ENCODE data around the gene LRRC4. TPM values are rescaled to one million over a fixed set of nuclear protein-coding genes. Genes with fewer than 3 reads are reported as not detected.

LRRC4 gene
- total RNA-seq, 4 donors from 2014 or later: 1.6 to 2.5 (median 2.1) TPM; not detected in 1

DNA sequence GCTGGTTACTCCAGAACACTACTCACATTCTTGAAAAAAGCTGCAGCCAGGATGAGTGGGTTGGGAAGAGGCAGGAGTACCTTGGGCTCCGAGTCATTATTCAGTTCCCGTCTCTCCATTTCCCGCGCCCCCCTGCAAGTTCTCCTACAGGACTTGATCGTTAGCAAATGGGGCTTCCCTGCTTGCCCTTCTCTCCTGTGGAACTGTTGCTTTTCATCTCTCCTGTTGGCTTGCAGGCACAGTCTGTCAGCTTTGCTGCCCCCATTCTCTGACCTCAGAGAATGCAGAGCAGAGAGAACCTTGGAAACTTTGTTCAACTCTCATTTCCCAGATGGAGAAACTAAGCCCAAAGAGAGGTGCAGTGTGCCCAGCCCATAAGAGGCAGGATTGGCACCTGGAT is 35.6 kb upstream of the LRRC4 start:
- no peaks in the 10 kb centered on the region for H3K9me3 ChIP-seq
- H3K4me1 ChIP-seq: no peaks in the 10 kb centered on the region
- H3K27ac ChIP-seq: no peak overlapping the region
- H3K27me3 ChIP-seq: no peaks in the 10 kb centered on the region
- H3K4me3 ChIP-seq: no peak overlapping the region
- H3K36me3 ChIP-seq: no peaks in the 10 kb centered on the region
- no peak for DNase-seq
- TF ChIP-seq, protein P1, sequence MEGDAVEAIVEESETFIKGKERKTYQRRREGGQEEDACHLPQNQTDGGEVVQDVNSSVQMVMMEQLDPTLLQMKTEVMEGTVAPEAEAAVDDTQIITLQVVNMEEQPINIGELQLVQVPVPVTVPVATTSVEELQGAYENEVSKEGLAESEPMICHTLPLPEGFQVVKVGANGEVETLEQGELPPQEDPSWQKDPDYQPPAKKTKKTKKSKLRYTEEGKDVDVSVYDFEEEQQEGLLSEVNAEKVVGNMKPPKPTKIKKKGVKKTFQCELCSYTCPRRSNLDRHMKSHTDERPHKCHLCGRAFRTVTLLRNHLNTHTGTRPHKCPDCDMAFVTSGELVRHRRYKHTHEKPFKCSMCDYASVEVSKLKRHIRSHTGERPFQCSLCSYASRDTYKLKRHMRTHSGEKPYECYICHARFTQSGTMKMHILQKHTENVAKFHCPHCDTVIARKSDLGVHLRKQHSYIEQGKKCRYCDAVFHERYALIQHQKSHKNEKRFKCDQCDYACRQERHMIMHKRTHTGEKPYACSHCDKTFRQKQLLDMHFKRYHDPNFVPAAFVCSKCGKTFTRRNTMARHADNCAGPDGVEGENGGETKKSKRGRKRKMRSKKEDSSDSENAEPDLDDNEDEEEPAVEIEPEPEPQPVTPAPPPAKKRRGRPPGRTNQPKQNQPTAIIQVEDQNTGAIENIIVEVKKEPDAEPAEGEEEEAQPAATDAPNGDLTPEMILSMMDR (IDR thresholded peaks at IDR 0.05): no peak
- TF ChIP-seq POLR2A (IDR thresholded peaks at IDR 0.05): no peak

DNA sequence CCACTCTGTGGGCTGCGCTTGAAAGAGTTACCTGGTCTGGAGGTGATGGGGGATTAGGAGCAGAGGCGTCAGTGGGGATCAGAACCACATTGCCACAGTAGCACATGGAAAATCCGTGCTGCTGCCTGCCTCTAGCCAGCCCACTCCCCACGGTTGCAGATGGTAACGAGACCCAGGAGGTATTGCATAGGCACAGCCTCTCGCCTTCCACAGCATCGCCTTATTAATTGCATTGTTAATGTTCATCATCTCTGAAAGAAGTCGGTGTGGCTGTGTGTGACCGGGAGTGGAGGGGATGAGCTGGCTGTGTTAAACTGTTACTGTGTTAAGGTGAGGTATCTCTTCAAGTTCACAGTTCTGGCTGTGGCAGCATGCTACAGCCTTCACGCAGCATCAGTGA is 35.2 kb upstream of the LRRC4 start:
- no peak overlapping the region for H3K27ac ChIP-seq
- H3K4me3 ChIP-seq: no peak overlapping the region
- no peaks in the 10 kb centered on the region for H3K36me3 ChIP-seq
- H3K9me3 ChIP-seq: no peaks in the 10 kb centered on the region
- DNase-seq: no peak
- no peaks in the 10 kb centered on the region for H3K27me3 ChIP-seq
- TF ChIP-seq, protein P1 (IDR thresholded peaks at IDR 0.05): no peak
- TF ChIP-seq POLR2A (IDR thresholded peaks at IDR 0.05): no peak
- no peaks in the 10 kb centered on the region for H3K4me1 ChIP-seq

DNA sequence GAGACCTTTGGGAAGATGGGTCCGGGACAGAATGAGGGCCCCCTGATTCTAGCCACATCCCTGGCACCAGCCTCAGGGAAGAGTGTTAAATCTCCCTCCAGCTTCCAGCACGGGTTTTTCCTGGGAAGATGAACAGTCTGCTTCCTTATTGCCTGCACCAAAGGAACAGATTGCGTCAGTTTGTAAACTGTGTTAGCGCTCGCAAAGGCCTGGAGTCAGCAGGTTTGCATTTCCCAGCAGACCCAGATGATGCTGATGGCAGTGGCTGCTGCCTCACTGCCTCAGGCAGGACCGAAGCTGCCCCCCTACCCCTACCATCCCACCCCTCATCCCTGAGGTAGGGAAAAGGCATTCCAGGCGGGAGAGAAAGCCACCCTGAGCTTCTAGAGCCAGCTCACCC is 34.6 kb upstream of the LRRC4 start:
- H3K9me3 ChIP-seq: no peaks in the 10 kb centered on the region
- no peaks in the 10 kb centered on the region for H3K36me3 ChIP-seq
- no peaks in the 10 kb centered on the region for H3K27me3 ChIP-seq
- no peak for TF ChIP-seq POLR2A (IDR thresholded peaks at IDR 0.05)
- TF ChIP-seq, protein P1 (IDR thresholded peaks at IDR 0.05): no peak
- no peak overlapping the region for H3K27ac ChIP-seq
- no peaks in the 10 kb centered on the region for H3K4me1 ChIP-seq
- DNase-seq: no peak
- no peak overlapping the region for H3K4me3 ChIP-seq

DNA sequence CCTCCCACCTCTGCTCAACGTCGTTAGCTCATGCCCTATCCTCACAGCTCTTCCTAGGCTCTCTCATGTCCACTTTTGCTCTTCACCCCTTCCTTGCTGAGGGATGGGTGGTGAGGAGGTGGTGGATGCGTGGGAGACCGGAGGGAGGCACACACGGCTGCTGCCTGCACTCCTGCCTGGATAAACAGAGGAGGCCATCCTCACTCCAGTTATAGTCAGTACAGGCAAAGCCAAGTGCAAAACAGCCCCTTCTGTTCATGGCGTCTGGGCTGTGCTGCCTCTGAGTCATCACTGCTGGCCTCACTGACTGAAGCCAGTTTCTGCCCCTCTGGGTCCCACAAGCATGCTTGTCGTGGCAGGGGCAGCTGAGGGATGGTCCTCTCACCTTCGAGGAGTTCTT is 31.9 kb upstream of the LRRC4 start:
- no peak for TF ChIP-seq POLR2A (IDR thresholded peaks at IDR 0.05)
- TF ChIP-seq, protein P1 (IDR thresholded peaks at IDR 0.05): no peak
- DNase-seq: no peak
- Histone ChIP-seq H3K9me3 (no peaks in the 10 kb centered on the region), H3K4me3 (no peak overlapping the region), H3K27ac (no peak overlapping the region), H3K27me3 (no peaks in the 10 kb centered on the region), H3K36me3 (no peaks in the 10 kb centered on the region), H3K4me1 (no peaks in the 10 kb centered on the region)

DNA sequence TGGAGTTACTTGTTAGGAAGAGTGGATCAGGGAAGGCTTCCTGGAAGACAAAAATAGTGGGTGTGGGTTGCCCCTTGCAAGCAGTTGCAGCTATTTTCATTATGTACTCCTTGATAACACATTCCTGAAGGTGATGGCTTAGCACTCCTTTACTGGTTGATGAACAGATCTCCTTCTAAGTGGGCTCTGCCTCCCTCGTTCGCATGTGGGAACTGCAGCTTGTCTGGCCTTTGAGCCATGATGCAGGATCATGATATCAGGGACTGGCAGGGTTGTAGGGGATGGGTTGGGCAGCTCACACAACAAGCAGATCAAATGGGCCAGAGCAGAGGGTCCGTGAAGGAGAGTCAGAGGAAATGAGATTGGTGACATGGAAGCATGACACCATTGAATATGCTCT is 28.8 kb upstream of the LRRC4 start:
- TF ChIP-seq, protein P1 (IDR thresholded peaks at IDR 0.05): no peak
- no peak for TF ChIP-seq POLR2A (IDR thresholded peaks at IDR 0.05)
- no peak overlapping the region for H3K4me3 ChIP-seq
- no peaks in the 10 kb centered on the region for H3K9me3 ChIP-seq
- H3K4me1 ChIP-seq: no peaks in the 10 kb centered on the region
- DNase-seq: no peak
- no peaks in the 10 kb centered on the region for H3K36me3 ChIP-seq
- no peak overlapping the region for H3K27ac ChIP-seq
- H3K27me3 ChIP-seq: no peaks in the 10 kb centered on the region
